Osteoblast (primary cell): ENCODE measurements around the gene RSPRY1. TPM values are rescaled to one million over a fixed set of nuclear protein-coding genes. Genes with fewer than 3 reads are reported as not detected.
"Not testable (repeated sequence)": the region's sequence is repeated elsewhere in the genome, so short reads cannot be mapped to it uniquely, and the experiment has no call there.

Experiments used
- DNase-seq: peaks from one replicate; pipeline ENCODE4 v3.0.0; 2011; ENCODE audit warnings: low spot score, mixed read lengths; ENCODE audit not compliant: insufficient read length; ENCODE audit errors: missing footprints
- H2AFZ ChIP-seq: 2 replicates; pipeline ENCODE4 v1.6.0; 2011; ENCODE audit warnings: mild to moderate bottlenecking, low read length
- H3K27ac ChIP-seq: 2 replicates; pipeline ENCODE4 v1.5.1; 2011; ENCODE audit warnings: mild to moderate bottlenecking, low read depth, low read length, moderate library complexity
- H3K27me3 ChIP-seq: 2 replicates; pipeline ENCODE4 v1.6.0; 2012; ENCODE audit warnings: mild to moderate bottlenecking, control low read depth, inconsistent platforms, low read length, moderate library complexity; ENCODE audit not compliant: insufficient read depth
- H3K36me3 ChIP-seq: 2 replicates; pipeline ENCODE4 v1.5.1; 2011; ENCODE audit warnings: mild to moderate bottlenecking, low read length, control low read depth, moderate library complexity; ENCODE audit not compliant: insufficient read depth
- H3K4me1 ChIP-seq: 2 replicates; pipeline ENCODE4 v1.5.1; 2011; ENCODE audit warnings: mild to moderate bottlenecking, low read length, control low read depth, moderate library complexity; ENCODE audit not compliant: insufficient read depth
- H3K4me2 ChIP-seq: 2 replicates; pipeline ENCODE4 v1.6.0; 2011; ENCODE audit warnings: mild to moderate bottlenecking, low read length; ENCODE audit not compliant: insufficient read depth
- H3K4me3 ChIP-seq: fragments of 200-600 bp; sonication (generic); 3 replicates; pipeline ENCODE4 v1.5.1; 2012; ENCODE audit warnings: mild to moderate bottlenecking, low read length, inconsistent platforms; ENCODE audit not compliant: insufficient read depth
- H3K79me2 ChIP-seq: 2 replicates; pipeline ENCODE4 v1.6.0; 2012; ENCODE audit warnings: mild to moderate bottlenecking, low read length, control low read depth, inconsistent platforms; ENCODE audit not compliant: insufficient read depth
- H3K9me3 ChIP-seq: 2 replicates; pipeline ENCODE4 v1.5.1; 2011; ENCODE audit warnings: low read depth, low read length, control low read depth
- H4K20me1 ChIP-seq: 2 replicates; pipeline ENCODE4 v1.6.0; 2012; ENCODE audit warnings: mild to moderate bottlenecking, low read length, control low read depth; ENCODE audit not compliant: insufficient read depth
- total RNA-seq: library from RNA; depleted of rRNA; stranded (reverse); fragments of >200 nt; gene quantifications from 2 replicates; pipeline ENCODE4 v1.2.3, GENCODE V29; 2012
- TF ChIP-seq, protein P1 (sequence below): IDR thresholded peaks from 2 replicates; pipeline ENCODE4 v1.5.1; 2011; ENCODE audit warnings: mild to moderate bottlenecking, low read depth, low read length, moderate library complexity; ENCODE audit errors: extremely low read depth

Gene RSPRY1
- total RNA-seq, 1 donor: 57.2 TPM

DNA sequence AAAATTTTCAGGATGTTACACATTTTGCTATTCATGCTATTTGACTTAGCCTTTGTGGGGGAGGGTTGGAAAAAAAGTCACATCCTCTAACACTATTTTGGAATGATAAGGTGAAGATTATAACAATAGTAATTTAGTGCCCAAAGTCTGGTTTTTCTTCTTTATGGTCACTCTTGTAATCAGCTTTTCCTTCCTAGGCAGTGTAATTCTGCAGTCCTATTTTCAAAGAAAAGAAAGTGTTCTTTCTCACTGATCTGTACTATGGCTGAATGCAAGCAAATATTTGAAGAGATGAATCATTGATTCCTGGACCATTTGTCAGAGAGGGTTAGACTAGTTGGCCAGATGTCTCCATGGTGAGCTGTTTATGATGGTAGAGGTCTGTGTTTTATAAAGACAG lies 8.4 kb downstream of the RSPRY1 start:
- H2AFZ ChIP-seq: no peak overlapping the region
- H3K4me3 ChIP-seq: peak overlapping the region; percentile 35
- H3K4me2 ChIP-seq: peak overlapping the region; percentile 73
- peak overlapping the region; percentile 89 for H3K27ac ChIP-seq
- no peaks in the 10 kb centered on the region for H3K36me3 ChIP-seq
- TF ChIP-seq, protein P1, sequence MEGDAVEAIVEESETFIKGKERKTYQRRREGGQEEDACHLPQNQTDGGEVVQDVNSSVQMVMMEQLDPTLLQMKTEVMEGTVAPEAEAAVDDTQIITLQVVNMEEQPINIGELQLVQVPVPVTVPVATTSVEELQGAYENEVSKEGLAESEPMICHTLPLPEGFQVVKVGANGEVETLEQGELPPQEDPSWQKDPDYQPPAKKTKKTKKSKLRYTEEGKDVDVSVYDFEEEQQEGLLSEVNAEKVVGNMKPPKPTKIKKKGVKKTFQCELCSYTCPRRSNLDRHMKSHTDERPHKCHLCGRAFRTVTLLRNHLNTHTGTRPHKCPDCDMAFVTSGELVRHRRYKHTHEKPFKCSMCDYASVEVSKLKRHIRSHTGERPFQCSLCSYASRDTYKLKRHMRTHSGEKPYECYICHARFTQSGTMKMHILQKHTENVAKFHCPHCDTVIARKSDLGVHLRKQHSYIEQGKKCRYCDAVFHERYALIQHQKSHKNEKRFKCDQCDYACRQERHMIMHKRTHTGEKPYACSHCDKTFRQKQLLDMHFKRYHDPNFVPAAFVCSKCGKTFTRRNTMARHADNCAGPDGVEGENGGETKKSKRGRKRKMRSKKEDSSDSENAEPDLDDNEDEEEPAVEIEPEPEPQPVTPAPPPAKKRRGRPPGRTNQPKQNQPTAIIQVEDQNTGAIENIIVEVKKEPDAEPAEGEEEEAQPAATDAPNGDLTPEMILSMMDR: no peak
- no peaks in the 10 kb centered on the region for H3K9me3 ChIP-seq
- H3K4me1 ChIP-seq: peaks cover 68% of the 10 kb centered on the region
- no peaks in the 10 kb centered on the region for H3K27me3 ChIP-seq
- H3K79me2 ChIP-seq: peaks cover 89% of the 10 kb centered on the region
- peak; percentile 91 for DNase-seq
- H4K20me1 ChIP-seq: peaks cover 5% of the 10 kb centered on the region

DNA sequence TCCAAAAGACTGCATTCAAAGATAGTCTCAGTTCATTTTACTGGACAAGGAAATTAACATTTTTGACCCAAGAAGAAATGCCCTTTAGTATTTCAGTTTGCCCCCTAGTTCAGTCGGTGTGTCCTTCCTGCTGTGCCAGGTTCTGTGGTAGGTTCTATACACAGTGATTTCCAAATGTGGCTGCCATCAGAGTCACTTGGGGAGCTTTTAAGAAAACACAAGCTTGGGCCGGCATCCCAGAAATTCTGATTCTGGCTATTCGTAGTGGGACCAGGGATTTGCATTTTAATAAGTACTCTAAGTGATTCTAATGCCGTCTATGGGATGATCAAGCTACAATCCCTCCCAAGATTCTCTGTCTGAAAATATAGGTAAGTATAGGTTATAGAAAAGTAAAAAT lies 10.2 kb downstream of the RSPRY1 start:
- H3K4me2 ChIP-seq: peak overlapping the region; percentile 19
- H2AFZ ChIP-seq: no peak overlapping the region
- peaks cover 71% of the 10 kb centered on the region for H3K79me2 ChIP-seq
- H3K9me3 ChIP-seq: no peaks in the 10 kb centered on the region
- H3K27ac ChIP-seq: peak overlapping the region; percentile 48
- no peak overlapping the region for H3K4me3 ChIP-seq
- TF ChIP-seq, protein P1: no peak
- H3K4me1 ChIP-seq: peaks cover 57% of the 10 kb centered on the region
- no peaks in the 10 kb centered on the region for H3K27me3 ChIP-seq
- no peaks in the 10 kb centered on the region for H3K36me3 ChIP-seq
- no peak for DNase-seq
- H4K20me1 ChIP-seq: peaks cover 2% of the 10 kb centered on the region

DNA sequence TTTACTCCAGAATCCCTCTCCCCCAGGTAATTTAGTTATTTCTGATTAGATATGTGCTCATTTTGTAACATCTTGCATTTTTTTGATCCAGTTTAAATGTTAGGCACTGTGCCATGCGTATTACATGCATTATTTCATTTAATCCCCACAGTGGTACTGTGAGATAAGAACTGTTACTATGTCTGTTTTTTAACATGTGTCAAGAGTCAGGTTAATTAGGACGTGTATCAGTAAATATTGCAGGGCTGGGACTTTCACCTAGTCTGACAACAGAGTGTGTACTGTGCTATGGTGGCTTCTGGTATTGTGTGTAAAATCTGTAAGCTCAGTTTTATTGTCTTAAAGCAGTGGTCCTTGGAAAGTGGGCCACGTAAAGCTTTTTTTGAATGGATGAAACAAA lies 10.6 kb downstream of the RSPRY1 start:
- H3K4me3 ChIP-seq: no peak overlapping the region
- DNase-seq: no peak
- no peaks in the 10 kb centered on the region for H3K36me3 ChIP-seq
- H3K9me3 ChIP-seq: no peaks in the 10 kb centered on the region
- no peak overlapping the region for H2AFZ ChIP-seq
- TF ChIP-seq, protein P1: no peak
- H3K79me2 ChIP-seq: peaks cover 68% of the 10 kb centered on the region
- H3K27ac ChIP-seq: peak overlapping the region; percentile 48
- peaks cover 53% of the 10 kb centered on the region for H3K4me1 ChIP-seq
- no peaks in the 10 kb centered on the region for H3K27me3 ChIP-seq
- H4K20me1 ChIP-seq: peaks cover 2% of the 10 kb centered on the region
- no peak overlapping the region for H3K4me2 ChIP-seq

DNA sequence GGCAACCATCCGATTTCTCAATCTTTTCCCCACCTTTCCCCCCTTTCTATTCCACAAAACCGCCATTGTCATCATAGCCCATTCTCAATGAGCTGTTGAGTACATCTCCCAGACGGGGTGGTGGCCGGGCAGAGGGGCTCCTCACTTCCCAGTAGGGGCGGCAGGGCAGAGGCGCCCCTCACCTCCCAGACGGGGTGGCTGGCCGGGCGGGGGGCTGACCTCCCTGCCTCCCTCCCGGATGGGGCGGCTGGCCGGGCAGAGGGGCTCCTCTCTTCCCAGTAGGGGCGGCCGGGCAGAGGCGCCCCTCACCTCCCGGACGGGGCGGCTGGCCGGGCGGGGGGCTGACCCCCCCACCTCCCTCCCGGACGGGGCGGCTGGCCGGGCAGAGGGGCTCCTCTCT lies 14.2 kb downstream of the RSPRY1 start:
- H3K79me2 ChIP-seq: peaks cover 69% of the 10 kb centered on the region
- not testable (repeated sequence) for H3K9me3 ChIP-seq, H3K4me2 ChIP-seq, H2AFZ ChIP-seq, H3K27me3 ChIP-seq, H3K4me3 ChIP-seq, DNase-seq, H4K20me1 ChIP-seq, H3K27ac ChIP-seq
- peaks cover 18% of the 10 kb centered on the region for H3K4me1 ChIP-seq
- H3K36me3 ChIP-seq: peaks cover 11% of the 10 kb centered on the region

DNA sequence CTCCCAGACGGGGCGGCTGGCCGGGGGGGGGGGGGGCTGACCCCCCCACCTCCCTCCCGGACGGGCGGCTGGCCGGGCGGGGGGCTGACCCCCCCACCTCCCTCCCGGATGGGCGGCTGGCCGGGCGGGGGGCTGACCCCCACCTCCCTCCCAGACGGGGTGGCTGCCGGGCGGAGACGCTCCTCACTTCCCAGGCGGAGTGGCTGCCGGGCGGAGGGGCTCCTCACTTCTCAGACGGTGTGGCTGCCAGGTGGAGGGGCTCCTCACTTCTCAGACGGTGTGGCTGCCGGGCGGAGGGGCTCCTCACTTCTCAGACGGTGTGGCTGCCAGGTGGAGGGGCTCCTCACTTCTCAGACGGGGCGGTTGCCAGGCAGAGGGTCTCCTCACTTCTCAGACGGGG lies 14.8 kb downstream of the RSPRY1 start:
- H3K27ac ChIP-seq: not testable (repeated sequence)
- Histone ChIP-seq H3K36me3 (peaks cover 17% of the 10 kb centered on the region), H3K79me2 (peaks cover 66% of the 10 kb centered on the region)

More for the DNA sequence above, 14.8 kb downstream of the RSPRY1 start:
- not testable (repeated sequence) for H3K4me2 ChIP-seq, H2AFZ ChIP-seq, H3K27me3 ChIP-seq, H4K20me1 ChIP-seq, H3K9me3 ChIP-seq, H3K4me3 ChIP-seq, DNase-seq
- peaks cover 16% of the 10 kb centered on the region for H3K4me1 ChIP-seq
